ENCODE results near the gene TXNRD1.
"Not testable (repeated sequence)": the region's sequence is repeated elsewhere in the genome, so short reads cannot be mapped to it uniquely, and the experiment has no call there.

Gene TXNRD1

DNA sequence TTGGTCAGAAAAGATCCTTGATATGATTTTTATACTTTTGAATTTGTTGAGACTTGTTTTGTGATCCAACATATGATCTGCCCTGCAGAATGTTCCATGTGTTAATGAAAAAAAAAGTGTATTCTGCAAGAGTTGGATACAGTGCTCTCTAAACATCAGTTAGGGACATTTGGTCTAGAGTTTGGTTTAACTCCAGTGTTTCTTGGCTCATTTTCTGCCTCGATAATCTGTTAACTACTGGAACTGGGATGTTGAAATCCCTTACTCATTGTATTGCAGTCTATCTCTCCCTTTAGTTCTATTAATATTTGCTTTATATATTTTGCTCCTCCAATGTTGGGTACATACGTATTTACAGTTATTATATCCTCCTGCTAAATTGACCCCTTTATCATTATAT lies 18.3 kb upstream of the TXNRD1 start:
- DNase-seq (ENCODE audit: low spot score): no peak

DNA sequence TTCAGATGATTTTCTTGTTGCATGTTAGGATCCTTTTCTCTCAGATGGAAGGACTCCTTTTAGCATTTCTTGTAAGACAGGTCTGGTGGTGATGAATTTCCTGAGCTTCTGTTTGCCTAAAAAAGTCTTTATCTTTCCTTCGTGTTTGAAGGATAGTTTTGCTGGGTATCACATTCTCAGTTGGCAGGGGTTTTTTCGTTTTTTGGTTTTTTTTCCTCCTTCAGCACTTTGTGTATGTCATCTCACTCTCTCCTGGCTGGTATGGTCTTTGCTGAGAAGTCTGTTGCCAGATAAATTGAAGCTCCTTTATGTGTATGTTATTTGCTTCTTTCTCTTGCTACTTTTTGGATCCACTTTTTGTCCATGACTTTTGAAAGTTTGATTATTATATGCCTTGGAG lies 15.6 kb upstream of the TXNRD1 start:
- no peak for DNase-seq (ENCODE audit: low spot score)

- DNase-seq (ENCODE audit: low spot score): peak; percentile 67
Observed at GRCh38 chr12:104201238-104202001, 14.2 kb upstream of the TXNRD1 start.

DNA sequence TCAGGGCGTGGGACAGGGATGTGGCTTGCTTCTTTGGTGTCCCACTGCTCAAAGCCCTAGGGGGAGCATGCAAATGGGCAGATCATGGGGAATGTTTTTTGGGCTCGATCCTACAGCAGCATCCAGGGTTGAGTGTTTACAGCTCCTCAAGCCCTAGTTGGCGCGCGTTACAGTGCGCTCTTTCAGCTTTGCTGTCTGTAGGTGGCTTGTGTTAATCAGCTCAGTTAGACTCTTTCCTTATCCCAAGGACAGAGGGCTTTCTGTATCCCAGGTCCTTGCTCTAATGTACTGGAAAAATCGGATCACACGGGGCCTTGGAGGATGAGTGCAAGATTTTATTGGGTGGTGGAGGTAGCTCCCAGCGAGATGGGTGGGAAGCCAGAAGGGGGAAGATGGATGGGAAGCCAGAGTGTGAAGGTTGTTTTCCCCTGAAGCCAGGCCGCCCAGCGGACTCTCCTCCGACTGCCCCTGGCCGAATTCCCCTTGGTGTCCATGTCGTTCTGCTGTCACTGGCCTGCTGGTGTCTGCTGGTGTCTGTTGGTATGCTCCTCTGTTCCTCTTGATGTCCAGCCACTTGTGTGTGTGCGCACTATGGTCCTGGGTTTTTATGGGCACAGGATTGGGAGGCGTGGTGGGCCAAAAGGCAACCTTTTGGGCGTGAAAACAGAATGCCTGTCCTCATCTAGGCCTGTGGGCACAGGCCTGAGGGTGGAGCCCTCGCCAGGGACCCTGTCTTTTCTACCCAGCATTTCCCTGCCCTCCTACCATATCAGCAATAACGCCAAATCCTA lies 10.7 kb upstream of the TXNRD1 start:
- no peak for DNase-seq (ENCODE audit: low spot score)

DNA sequence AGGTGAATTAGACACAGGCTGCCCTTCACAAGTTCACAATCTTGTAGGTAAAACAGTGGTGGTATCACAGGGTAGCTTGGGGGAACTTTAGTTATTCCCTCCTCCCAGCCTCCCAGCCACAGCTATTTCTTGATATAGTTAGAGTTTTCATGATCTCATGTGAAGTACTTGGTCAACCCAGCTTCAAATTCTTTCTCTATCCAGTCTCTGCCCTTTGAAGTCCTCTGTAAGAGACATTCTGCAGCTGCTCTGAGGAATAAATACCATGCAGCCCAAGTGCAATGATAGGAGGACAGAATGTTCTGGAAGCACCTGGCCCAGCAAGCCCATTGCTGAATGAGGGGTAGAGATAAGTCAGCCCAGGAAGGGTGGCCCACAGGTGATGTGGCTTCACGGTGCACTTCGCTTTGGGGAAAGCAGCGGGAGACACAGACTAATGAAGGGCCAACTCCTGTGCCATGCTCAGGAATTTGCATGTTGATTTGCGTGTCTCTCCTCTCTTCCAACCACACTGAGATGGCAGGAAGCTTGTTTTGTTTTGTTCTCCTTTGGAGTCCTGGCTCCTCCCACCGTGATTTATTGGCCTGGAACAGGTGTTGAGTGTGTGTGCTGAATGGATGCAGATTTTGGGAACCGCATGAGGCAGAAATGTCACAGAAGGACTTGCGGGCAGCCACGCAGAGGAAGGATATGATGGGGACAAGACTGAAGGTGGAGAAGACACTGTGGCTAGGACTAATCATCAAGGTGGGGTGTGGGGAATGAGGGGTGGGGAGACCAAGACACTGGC lies 8.0 kb upstream of the TXNRD1 start:
- no peak for DNase-seq (ENCODE audit: low spot score)

DNA sequence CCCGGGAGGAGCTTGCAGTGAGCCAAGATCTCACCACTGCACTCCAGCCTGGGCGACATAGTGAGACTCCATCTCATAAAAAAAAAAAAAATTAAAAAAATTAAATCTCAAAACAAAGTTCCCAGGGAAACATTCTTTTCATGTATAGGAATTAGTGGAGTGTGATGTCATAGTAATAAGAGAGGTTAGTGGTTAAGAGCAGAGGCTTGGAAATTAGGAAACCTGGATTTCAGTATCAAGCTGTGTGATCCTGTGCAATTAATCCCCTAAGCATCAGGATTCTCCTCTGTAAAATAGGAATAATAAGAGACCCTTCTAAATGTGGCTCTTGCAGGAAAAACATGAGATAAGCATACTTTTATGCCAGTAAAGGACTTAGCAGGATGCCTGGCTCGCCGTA lies 3.1 kb upstream of the TXNRD1 start:
- DNase-seq (ENCODE audit: low spot score): no peak

DNA sequence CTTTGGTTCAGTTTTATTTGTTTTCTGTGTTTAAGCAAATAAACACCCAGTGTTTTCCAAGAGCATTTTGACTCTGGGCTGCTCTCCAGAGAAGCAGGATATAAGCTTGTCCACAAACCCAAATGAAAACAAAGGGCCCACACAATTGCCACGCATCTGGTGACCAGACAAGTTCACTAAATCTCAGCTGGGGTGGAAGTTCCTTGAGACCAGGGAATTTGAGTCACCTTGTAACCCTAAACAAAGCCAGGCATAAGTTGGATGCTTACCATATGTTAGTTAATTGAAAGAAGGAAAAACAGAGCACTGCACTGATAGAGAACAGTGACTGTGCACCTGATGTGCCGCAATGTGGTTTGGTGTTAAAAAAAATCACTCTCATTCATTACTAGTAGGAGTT lies 1.6 kb upstream of the TXNRD1 start:
- DNase-seq (ENCODE audit: low spot score): no peak

- DNase-seq (ENCODE audit: low spot score): no peak
Observed at GRCh38 chr12:104216521-104216924, 944 bp downstream of the TXNRD1 start.

- DNase-seq (ENCODE audit: low spot score): not testable (repeated sequence)
Observed at GRCh38 chr12:104218506-104218905, 2.9 kb downstream of the TXNRD1 start.

- no peak for DNase-seq (ENCODE audit: low spot score)
Observed at GRCh38 chr12:104218935-104219334, 3.4 kb downstream of the TXNRD1 start.

- peak; percentile 35 for DNase-seq (ENCODE audit: low spot score)
Observed at GRCh38 chr12:104219361-104219892, 3.8 kb downstream of the TXNRD1 start.

DNA sequence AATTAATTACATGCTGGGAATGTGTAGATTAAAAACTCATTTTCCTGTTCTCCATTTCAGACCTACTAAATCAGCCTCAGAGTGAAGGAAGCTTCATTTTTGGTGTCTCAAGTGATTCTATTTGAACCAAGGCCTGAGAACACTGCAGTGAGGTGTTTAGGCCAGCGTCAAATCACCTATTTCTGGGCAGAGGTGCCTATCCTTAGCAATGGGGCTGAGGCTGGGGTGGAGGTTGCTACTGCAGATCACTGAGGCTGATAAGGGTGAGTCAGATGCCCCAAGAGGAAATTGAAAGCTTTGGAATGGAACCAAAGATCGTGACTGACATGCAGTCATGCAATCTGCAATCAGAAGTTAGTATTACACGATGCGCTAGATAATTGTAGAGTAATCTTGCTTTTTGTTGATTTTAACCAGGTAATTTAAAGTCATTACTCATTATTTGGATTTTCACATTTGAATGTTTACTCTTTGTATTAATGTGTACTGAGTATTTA lies 4.4 kb downstream of the TXNRD1 start:
- peak; percentile 42 for DNase-seq (ENCODE audit: low spot score)

- DNase-seq (ENCODE audit: low spot score): no peak
Observed at GRCh38 chr12:104220931-104221330, 5.4 kb downstream of the TXNRD1 start.

DNA sequence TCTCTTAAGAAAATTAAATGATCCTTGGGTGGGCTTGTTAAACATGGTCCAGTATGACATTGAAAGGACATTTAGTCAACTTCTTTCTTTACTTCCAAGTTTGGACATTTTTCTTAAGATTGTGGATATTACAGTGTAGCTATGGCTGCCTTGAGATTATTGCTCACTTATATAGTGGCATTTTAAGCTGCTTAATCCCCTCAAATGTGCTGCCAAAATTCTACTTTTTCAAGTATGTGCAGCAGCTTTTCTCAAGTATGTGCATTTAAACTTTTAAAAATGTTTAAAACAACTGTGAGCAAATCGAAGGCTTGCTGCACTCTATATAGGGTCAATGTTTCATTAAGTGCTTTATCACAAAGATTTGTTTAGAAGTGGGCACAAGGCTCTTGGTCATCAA lies 7.4 kb downstream of the TXNRD1 start:
- DNase-seq (ENCODE audit: low spot score): no peak

GRCh38 chr12:104223712-104224111 lies 8.1 kb downstream of the TXNRD1 start:
- no peak for DNase-seq (ENCODE audit: low spot score)

GRCh38 chr12:104226672-104227071 lies 11.1 kb downstream of the TXNRD1 start:
- no peak for DNase-seq (ENCODE audit: low spot score)

GRCh38 chr12:104230304-104231095 lies 14.9 kb downstream of the TXNRD1 start:
- no peak for DNase-seq (ENCODE audit: low spot score)

- DNase-seq (ENCODE audit: low spot score): no peak
Observed at GRCh38 chr12:104232609-104233280, 17.2 kb downstream of the TXNRD1 start.

GRCh38 chr12:104234926-104235499 lies 19.4 kb downstream of the TXNRD1 start:
- DNase-seq (ENCODE audit: low spot score): no peak

- DNase-seq (ENCODE audit: low spot score): no peak
Observed at GRCh38 chr12:104237930-104238329, 22.4 kb downstream of the TXNRD1 start.
